Measurements from ENCODE around the gene IDH1. TPM values are rescaled to one million over a fixed set of nuclear protein-coding genes. Genes with fewer than 3 reads are reported as not detected.

Gene IDH1
- total RNA-seq, 2 experiments from 2014 or later, result 19.0 to 19.7 TPM

GRCh38 chr2:208245746-208246145 is 9.1 kb downstream of the IDH1 start:
- Mint-ChIP-seq H3K27ac (no peak overlapping the region), H3K4me3 (no peak overlapping the region), H3K36me3 (ENCODE audit: low read depth) (peaks cover 25% of the 10 kb centered on the region), H3K9me3 (no peaks in the 10 kb centered on the region), H3K4me1 (ENCODE audit: low read depth) (no peaks in the 10 kb centered on the region), H3K27me3 (no peaks in the 10 kb centered on the region)
- TF ChIP-seq, protein P1, sequence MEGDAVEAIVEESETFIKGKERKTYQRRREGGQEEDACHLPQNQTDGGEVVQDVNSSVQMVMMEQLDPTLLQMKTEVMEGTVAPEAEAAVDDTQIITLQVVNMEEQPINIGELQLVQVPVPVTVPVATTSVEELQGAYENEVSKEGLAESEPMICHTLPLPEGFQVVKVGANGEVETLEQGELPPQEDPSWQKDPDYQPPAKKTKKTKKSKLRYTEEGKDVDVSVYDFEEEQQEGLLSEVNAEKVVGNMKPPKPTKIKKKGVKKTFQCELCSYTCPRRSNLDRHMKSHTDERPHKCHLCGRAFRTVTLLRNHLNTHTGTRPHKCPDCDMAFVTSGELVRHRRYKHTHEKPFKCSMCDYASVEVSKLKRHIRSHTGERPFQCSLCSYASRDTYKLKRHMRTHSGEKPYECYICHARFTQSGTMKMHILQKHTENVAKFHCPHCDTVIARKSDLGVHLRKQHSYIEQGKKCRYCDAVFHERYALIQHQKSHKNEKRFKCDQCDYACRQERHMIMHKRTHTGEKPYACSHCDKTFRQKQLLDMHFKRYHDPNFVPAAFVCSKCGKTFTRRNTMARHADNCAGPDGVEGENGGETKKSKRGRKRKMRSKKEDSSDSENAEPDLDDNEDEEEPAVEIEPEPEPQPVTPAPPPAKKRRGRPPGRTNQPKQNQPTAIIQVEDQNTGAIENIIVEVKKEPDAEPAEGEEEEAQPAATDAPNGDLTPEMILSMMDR (IDR thresholded peaks at IDR 0.05), result no peak
- ATAC-seq, result no peak
- DNase-seq, result no peak
- intact Hi-C loops (cut with micrococcal nuclease), result no loop called here
- CTCF ChIA-PET, result interaction anchor here (1.1 to 1.5 kb wide), 2 partner anchors 9 to 70 kb away, joined by 3 to 8 read pairs; partner anchors contain the start of gene IDH1
- POLR2A ChIA-PET, result interaction anchor here (0.7 kb wide), 1 partner anchor 270 kb away, joined by 5 read pairs; no protein-coding TSS in a partner anchor

DNA sequence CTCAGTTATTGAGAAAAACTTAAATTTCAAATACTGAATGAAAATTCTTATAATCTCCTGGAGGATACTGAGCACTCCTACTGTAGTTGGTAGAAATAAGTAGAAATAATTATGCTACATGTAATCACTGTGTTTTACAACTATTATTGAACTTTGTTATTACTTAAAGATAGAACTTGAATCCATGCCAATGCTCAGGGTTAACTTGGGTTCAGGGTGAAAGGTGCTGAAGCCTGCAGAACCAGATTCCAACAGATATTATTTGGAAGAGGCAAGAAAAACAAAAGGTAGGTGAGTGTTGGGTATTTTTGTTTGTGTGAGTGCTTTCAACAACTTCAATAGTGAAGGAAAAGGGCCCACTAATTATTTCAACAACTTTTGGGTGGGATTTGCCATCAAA is 10.4 kb downstream of the IDH1 start:
- no peaks in the 10 kb centered on the region for H3K9me3 Mint-ChIP-seq
- no peak overlapping the region for H3K27ac Mint-ChIP-seq
- H3K36me3 Mint-ChIP-seq (ENCODE audit: low read depth), result peaks cover 24% of the 10 kb centered on the region
- ChIA-PET CTCF (interaction anchor here (1.1 to 1.5 kb wide), 2 partner anchors 10 to 69 kb away, joined by 3 to 8 read pairs; partner anchors contain the start of gene IDH1), POLR2A (no interaction called here)
- no peaks in the 10 kb centered on the region for H3K4me1 Mint-ChIP-seq (ENCODE audit: low read depth)
- DNase-seq (no peak), ATAC-seq (no peak)
- H3K27me3 Mint-ChIP-seq, result no peaks in the 10 kb centered on the region
- intact Hi-C loops (cut with micrococcal nuclease), result no loop called here
- TF ChIP-seq, protein P1 (IDR thresholded peaks at IDR 0.05), result no peak
- H3K4me3 Mint-ChIP-seq, result no peak overlapping the region

- Mint-ChIP-seq H3K4me1 (ENCODE audit: low read depth) (no peaks in the 10 kb centered on the region), H3K36me3 (ENCODE audit: low read depth) (peaks cover 31% of the 10 kb centered on the region), H3K27ac (no peak overlapping the region), H3K4me3 (no peak overlapping the region), H3K9me3 (no peaks in the 10 kb centered on the region), H3K27me3 (no peaks in the 10 kb centered on the region)
- ChIA-PET CTCF (interaction anchor here (0.6 to 2.4 kb wide), 3 partner anchors 13 to 193 kb away, joined by 4 to 9 read pairs (median 8); no protein-coding TSS in a partner anchor), POLR2A (no interaction called here)
- no peak for ATAC-seq
- TF ChIP-seq, protein P1 (IDR thresholded peaks at IDR 0.05), result no peak
- no peak for DNase-seq
- intact Hi-C loops (cut with micrococcal nuclease), result no loop called here
Observed at GRCh38 chr2:208240619-208241209, 14.2 kb downstream of the IDH1 start.

DNA sequence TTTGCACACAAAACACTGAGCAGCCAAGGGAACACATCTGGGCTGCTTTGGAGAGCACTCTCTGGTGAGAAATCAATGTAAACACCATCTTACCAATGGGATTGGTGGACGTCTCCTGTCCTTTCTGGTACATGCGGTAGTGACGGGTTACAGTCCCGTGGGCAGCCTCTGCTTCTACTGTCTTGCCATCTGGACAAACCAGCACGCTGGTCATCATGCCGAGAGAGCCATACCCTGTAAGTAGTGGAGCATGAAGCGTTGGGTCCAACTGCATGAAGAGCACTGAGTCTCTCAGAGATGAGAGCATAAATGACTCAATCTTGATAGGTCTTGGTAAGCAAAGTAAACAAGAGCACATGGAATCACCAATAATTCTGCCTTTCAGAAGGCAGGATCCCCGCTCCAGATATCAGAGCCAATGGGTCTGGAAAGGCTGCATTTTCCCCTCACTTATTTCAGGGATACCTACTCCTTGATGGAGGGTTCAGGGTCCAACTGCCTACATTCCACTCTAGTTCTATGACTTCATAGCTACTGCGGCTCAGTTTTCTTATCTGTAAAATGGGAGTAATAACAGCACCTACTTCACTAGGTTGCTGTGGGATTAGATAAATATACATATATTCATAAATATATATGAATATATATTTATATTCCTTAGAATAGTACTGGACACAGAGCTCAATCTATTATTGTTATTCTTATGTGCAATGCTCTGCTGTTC is 14.9 kb downstream of the IDH1 start:
- CTCF ChIA-PET, result interaction anchor here (2.1 kb wide), 1 partner anchor 64 kb away, joined by 8 read pairs; no protein-coding TSS in a partner anchor
- no peak overlapping the region for H3K27ac Mint-ChIP-seq
- ATAC-seq, result no peak

More for the DNA sequence above, 14.9 kb downstream of the IDH1 start:
- peaks cover 38% of the 10 kb centered on the region for H3K36me3 Mint-ChIP-seq (ENCODE audit: low read depth)
- TF ChIP-seq, protein P1 (IDR thresholded peaks at IDR 0.05), result no peak
- H3K4me3 Mint-ChIP-seq, result no peak overlapping the region
- H3K9me3 Mint-ChIP-seq, result no peaks in the 10 kb centered on the region
- POLR2A ChIA-PET, result no interaction called here
- no peaks in the 10 kb centered on the region for H3K27me3 Mint-ChIP-seq
- no peaks in the 10 kb centered on the region for H3K4me1 Mint-ChIP-seq (ENCODE audit: low read depth)
- no peak for DNase-seq
- intact Hi-C loops (cut with micrococcal nuclease), result no loop called here

Measured in activated CD8-positive, alpha-beta T cell treated with anti-CD3 and anti-CD28 coated beads for 36 hours (primary cell).